ENCODE measurements around the gene EIF2B2.

GRCh38 chr14:75022655-75023054 is 19.9 kb downstream of the EIF2B2 start:
- TF ChIP-seq CTCF (IDR thresholded peaks at IDR 0.05) (peak in 3 of 4 experiments; percentile 6 to 23 (median 18)), POLR2AphosphoS5 (IDR thresholded peaks at IDR 0.05) (no peak), POLR2A (IDR thresholded peaks at IDR 0.05) (no peak)

Measured in gastroesophageal sphincter (tissue), 3 donors.